HepG2 (cell line): ENCODE results near the gene HPS1. TPM values are rescaled to one million over a fixed set of nuclear protein-coding genes. Genes with fewer than 3 reads are reported as not detected.
A peak's percentile ranks its signal among the peaks of the same experiment; 100 is the strongest.

Experiments used
- ATAC-seq: fragments of 200-7000 bp; cut with Tn5 transposase; 3 replicates; pipeline ENCODE4 v1.9.1; 2020; ENCODE audit warnings: mild to moderate bottlenecking, moderate library complexity
- BruUV-seq: library from RNA; stranded (reverse); fragments of 400-500 nt; replicated peaks from 2 replicates; lab custom pipeline; 2021; lab: Mats Ljungman, UMichigan
- CTCF ChIA-PET: fragments of 300-600 bp; formaldehyde crosslinking; extraction: SDS; loops from one replicate; lab custom pipeline; 2021; ENCODE audit warnings: low total read pairs, inconsistent platforms, low intra/inter-chr PET ratio; lab: Yijun Ruan, JAX
- POLR2A ChIA-PET: fragments of 350-600 bp; sonication (Branson Sonifier 250); formaldehyde crosslinking; loops from one replicate; lab custom pipeline; 2020; ENCODE audit warnings: antibody characterized with exemption, inconsistent platforms; lab: Yijun Ruan, JAX
- DNase-seq: peaks from one replicate; pipeline ENCODE4 v3.0.0-alpha.2; 2015; ENCODE audit warnings: low spot score
- FAIRE-seq: peaks from 3 replicates; lab custom pipeline; 2011; peaks lifted over from hg19 to GRCh38; lab: Jason Lieb, UNC
- H2AFZ ChIP-seq: one replicate; pipeline ENCODE4 v1.6.1; 2011; ENCODE audit warnings: low read length, inconsistent platforms
- H3K27ac ChIP-seq: fragments of 300-600 bp; 3 replicates; pipeline ENCODE4 v1.8.0; 2011; ENCODE audit warnings: mixed run types, mild to moderate bottlenecking, mixed read lengths, low read length, inconsistent platforms; ENCODE audit not compliant: insufficient read depth; ENCODE audit errors: extremely low read length
- H3K27me3 ChIP-seq, 2 experiments: fragments of 200-600 bp in 1 of 2; 2 replicates in 1 of 2; 3 replicates in 1 of 2; pipeline versions ENCODE4 v1.6.0 to v1.8.0; 2011; ENCODE audit warnings: low read length in 2 of 2, mild to moderate bottlenecking in 2 of 2, moderate library complexity in 2 of 2, inconsistent platforms in 1 of 2; ENCODE audit not compliant: insufficient read depth in 2 of 2, control insufficient read depth in 1 of 2
- H3K36me3 ChIP-seq, 2 experiments: fragments of 200-600 bp in 1 of 2; replicated peaks in 1 of 2; 2 replicates in 1 of 2; 3 replicates in 1 of 2; pipeline versions ENCODE4 v1.5.1 to v1.8.0; 2011; ENCODE audit warnings: low read length in 2 of 2, inconsistent platforms in 1 of 2; ENCODE audit not compliant: insufficient read depth in 2 of 2, control insufficient read depth in 1 of 2
- H3K4me1 ChIP-seq: 2 replicates; pipeline ENCODE4 v1.5.1; 2012; ENCODE audit warnings: low read length, inconsistent platforms; ENCODE audit not compliant: insufficient read depth
- H3K4me2 ChIP-seq: 2 replicates; pipeline ENCODE4 v1.6.0; 2011; ENCODE audit warnings: low read depth, low read length, inconsistent platforms
- H3K4me3 ChIP-seq, 3 experiments: fragments of 200-600 bp in 1 of 3; sonication (generic), shearing (Covaris generic) in 1 of 3; replicated peaks in 1 of 3; 2 replicates each; pipeline ENCODE4 v1.5.1; 2011 to 2016; ENCODE audit warnings: low read length in 3 of 3, inconsistent platforms in 2 of 3, low read depth in 2 of 3, mild to moderate bottlenecking in 2 of 3, control low read depth in 1 of 3, mixed read lengths in 1 of 3; ENCODE audit not compliant: insufficient read depth in 1 of 3
- H3K79me2 ChIP-seq: one replicate; pipeline ENCODE4 v1.6.1; 2011; ENCODE audit warnings: low read length, inconsistent platforms; ENCODE audit not compliant: insufficient read depth
- H3K9ac ChIP-seq: 2 replicates; pipeline ENCODE4 v1.6.0; 2011; ENCODE audit warnings: mild to moderate bottlenecking, low read depth, low read length, inconsistent platforms; ENCODE audit not compliant: insufficient read depth
- H3K9me3 ChIP-seq: 2 replicates; pipeline ENCODE4 v1.5.1; 2012; ENCODE audit warnings: mild to moderate bottlenecking, low read length
- H4K20me1 ChIP-seq: 2 replicates; pipeline ENCODE4 v1.6.0; 2011; ENCODE audit warnings: inconsistent platforms, mild to moderate bottlenecking, low read length, moderate library complexity; ENCODE audit not compliant: insufficient read depth
- AGO2 ChIP-seq: fragments of 200-400 bp; formaldehyde crosslinking; optimal IDR thresholded peaks from 2 replicates; pipeline ENCODE3; 2017; ENCODE audit warnings: mild to moderate bottlenecking, low read depth, low read length, moderate library complexity
- EED ChIP-seq: sonication (generic); formaldehyde crosslinking; IDR thresholded peaks from 2 replicates; pipeline ENCODE4 v1.5.0; 2020; ENCODE audit warnings: mild to moderate bottlenecking, missing genetic modification reagents
- ISL2 ChIP-seq: sonication (generic); formaldehyde crosslinking; IDR thresholded peaks from 2 replicates; pipeline ENCODE4 v1.5.0; 2020; ENCODE audit warnings: missing genetic modification reagents
- MXD4 ChIP-seq: IDR thresholded peaks from 2 replicates; pipeline ENCODE4 v1.6.1; 2016; ENCODE audit warnings: mild to moderate bottlenecking, missing biosample characterization, missing genetic modification reagents
- ZSCAN25 ChIP-seq: sonication (generic); formaldehyde crosslinking; IDR thresholded peaks from 2 replicates; pipeline ENCODE4 v1.8.0; 2022; ENCODE audit warnings: mild to moderate bottlenecking, missing genetic modification reagents
- WGBS: methylation state at CpG from one replicate; pipeline ENCODE4 v1.1.6; 2017; ENCODE audit warnings: low lambda C conversion rate; 5-methylcytosine and 5-hydroxymethylcytosine counted together
- in situ Hi-C: cut with HindIII; loops from 2 replicates; pipeline ENCODE4 v1.10.0; 2017; ENCODE audit warnings: low pct_unique_long_range_greater_than_20kb; ENCODE audit not compliant: extremely low pct_ligation_motif_present
- intact Hi-C: fragments of 100-400 bp; cut with micrococcal nuclease; formaldehyde crosslinking; loops from one replicate; pipeline ENCODE4 v1.10.0; 2022; ENCODE audit not compliant: unreplicated experiment
- polyA plus RNA-seq, 8 experiments: library from polyadenylated mRNA; depleted of rRNA in 3 of 8; stranded (reverse) in 7 of 8; unstranded in 1 of 8; fragments of >200 nt; fragmentation: Illumina TruSeq in 4 of 8; extraction: Trizol in 4 of 8; gene quantifications; 2 replicates each; pipeline versions ENCODE4 v1.2.1 to v1.2.3, GENCODE V29; 2011 to 2016; ENCODE audit warnings: low read depth in 4 of 8, missing spikeins in 1 of 8, mixed read lengths in 1 of 8; ENCODE audit not compliant: insufficient read depth in 1 of 8
- total RNA-seq, 5 experiments: library from RNA; depleted of rRNA; stranded (reverse); fragments of >200 nt; fragmentation: Illumina TruSeq; extraction: Trizol; gene quantifications; 2 replicates each; pipeline ENCODE4 v1.2.3, GENCODE V29; 2016; ENCODE audit warnings: low read depth in 1 of 5
- TF ChIP-seq, protein P1 (sequence below): IDR thresholded peaks from 2 replicates; pipeline ENCODE4 v1.6.1; 2016; ENCODE audit warnings: low read depth, borderline replicate concordance
- TF ChIP-seq, protein P2 (sequence below): IDR thresholded peaks from 2 replicates; pipeline ENCODE4 v1.6.1; 2016; ENCODE audit warnings: mild to moderate bottlenecking, missing biosample characterization, missing genetic modification reagents
- TF ChIP-seq, protein P3 (sequence below): fragments of 450-650 bp; IDR thresholded peaks from 2 replicates; pipeline ENCODE4 v1.6.1; 2016

HPS1 gene
- total and polyA plus RNA-seq, 2 of the 13 experiments (the other 11 are each of a cell fraction or from before 2014, with no cell fraction given) = 24.6 to 25.8 TPM

DNA sequence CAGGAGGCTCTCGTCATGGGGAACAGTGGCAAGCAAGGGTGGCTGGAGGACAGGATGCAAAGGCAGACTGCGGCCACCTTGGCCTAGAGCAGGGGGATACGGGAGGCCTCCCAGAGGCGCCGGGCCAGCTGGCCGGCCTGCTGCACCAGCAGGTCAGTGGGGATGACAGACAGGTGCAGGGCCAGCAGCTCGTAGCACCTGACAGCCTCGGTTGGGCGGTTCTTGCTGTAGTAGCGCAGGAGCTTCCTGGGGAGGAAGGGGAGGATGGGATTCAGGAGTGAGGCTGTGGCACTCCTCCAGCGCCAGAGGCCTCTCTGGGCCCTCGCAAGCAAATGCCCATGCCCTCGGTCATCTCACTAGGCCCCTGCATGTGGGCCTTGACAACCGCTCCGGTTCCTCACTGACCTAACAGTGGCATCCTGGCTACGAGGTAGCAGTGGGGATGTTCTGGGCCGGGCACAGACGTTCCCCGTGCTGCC is 29.2 kb downstream of the HPS1 start:
- Histone ChIP-seq H3K36me3 (peaks cover 3 to 8% of the 10 kb centered on the region in 2 experiments; a peak in 3 of 5 replicates), H2AFZ (no peak overlapping the region), H3K9me3 (no peaks in the 10 kb centered on the region), H3K4me3 (no peak overlapping the region), H3K27me3 (no peaks in the 10 kb centered on the region), H3K79me2 (no peaks in the 10 kb centered on the region), H3K27ac (no peak overlapping the region), H3K9ac (no peak overlapping the region), H4K20me1 (no peaks in the 10 kb centered on the region), H3K4me1 (peaks cover 18% of the 10 kb centered on the region), H3K4me2 (no peak overlapping the region)
- POLR2A ChIA-PET = no interaction called here
- DNase-seq = no peak
- in situ Hi-C loops = no loop called here
- CTCF ChIA-PET = no interaction called here
- no TSS peak for BruUV-seq
- intact Hi-C loops = no loop called here
- ATAC-seq = no peak
- 95% methylated on average over 6 of the region's 19 CpGs for WGBS
- FAIRE-seq = no peak
- TF ChIP-seq MXD4 (CRISPR knock-in tag) (no peak), AGO2 (peak; percentile 57), ZSCAN25 (CRISPR knock-in tag) (no peak), EED (no peak), ISL2 (CRISPR knock-in tag) (no peak)
- TF ChIP-seq, protein P1, sequence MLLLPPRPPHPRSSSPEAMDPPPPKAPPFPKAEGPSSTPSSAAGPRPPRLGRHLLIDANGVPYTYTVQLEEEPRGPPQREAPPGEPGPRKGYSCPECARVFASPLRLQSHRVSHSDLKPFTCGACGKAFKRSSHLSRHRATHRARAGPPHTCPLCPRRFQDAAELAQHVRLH = no peak
- TF ChIP-seq, protein P2, sequence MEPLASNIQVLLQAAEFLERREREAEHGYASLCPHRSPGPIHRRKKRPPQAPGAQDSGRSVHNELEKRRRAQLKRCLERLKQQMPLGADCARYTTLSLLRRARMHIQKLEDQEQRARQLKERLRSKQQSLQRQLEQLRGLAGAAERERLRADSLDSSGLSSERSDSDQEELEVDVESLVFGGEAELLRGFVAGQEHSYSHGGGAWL = no peak

DNA sequence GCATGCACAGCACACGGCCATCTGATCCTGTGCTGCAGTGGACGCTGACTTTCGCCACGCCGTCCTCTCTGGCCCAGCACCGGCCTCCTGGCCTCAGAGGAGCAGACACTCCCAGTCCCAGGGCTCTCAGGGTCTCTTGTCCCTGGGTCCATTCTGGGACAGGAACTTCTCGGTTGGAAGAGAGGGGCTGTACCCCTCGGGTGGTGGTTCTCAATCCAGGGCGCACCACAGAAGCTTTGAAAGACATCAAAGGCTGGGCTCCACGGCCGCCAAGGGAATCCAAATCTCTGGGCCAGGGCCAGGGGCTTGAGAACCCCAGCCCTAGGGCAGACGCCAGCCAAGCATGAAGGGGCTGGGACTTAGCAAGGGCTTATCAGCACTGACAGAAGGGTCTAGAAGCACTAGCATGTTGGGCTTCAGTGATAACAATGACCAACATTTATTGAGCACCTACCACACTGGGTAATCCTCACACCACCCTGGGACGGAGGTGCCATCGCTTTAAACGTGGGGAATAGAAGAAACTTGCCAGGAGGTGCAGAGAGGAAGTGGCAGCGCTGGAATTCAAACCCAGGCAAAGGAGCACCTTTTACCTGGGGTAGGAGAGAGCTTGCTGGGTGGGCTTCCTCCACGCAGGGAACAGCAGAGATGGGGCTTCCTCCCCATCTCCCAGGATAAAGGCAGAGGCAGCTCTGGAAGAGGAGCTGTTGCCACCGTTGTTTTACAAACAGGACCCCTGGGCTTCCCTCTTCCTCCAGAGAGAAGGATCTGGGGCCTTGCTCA is 29.9 kb downstream of the HPS1 start:
- Histone ChIP-seq H3K27ac (no peak overlapping the region), H2AFZ (no peak overlapping the region), H4K20me1 (no peaks in the 10 kb centered on the region), H3K4me2 (no peak overlapping the region), H3K9ac (no peak overlapping the region), H3K79me2 (no peaks in the 10 kb centered on the region), H3K4me3 (no peak overlapping the region), H3K4me1 (peaks cover 18% of the 10 kb centered on the region), H3K9me3 (no peaks in the 10 kb centered on the region), H3K36me3 (peaks cover 3 to 8% of the 10 kb centered on the region in 2 experiments; a peak in 3 of 5 replicates), H3K27me3 (no peaks in the 10 kb centered on the region)
- no peak for DNase-seq
- FAIRE-seq = no peak
- 98% methylated on average over 16 of the region's 18 CpGs for WGBS
- ATAC-seq = no peak
- ChIA-PET CTCF (no interaction called here), POLR2A (no interaction called here)
- in situ Hi-C loops = no loop called here
- TF ChIP-seq, protein P3, sequence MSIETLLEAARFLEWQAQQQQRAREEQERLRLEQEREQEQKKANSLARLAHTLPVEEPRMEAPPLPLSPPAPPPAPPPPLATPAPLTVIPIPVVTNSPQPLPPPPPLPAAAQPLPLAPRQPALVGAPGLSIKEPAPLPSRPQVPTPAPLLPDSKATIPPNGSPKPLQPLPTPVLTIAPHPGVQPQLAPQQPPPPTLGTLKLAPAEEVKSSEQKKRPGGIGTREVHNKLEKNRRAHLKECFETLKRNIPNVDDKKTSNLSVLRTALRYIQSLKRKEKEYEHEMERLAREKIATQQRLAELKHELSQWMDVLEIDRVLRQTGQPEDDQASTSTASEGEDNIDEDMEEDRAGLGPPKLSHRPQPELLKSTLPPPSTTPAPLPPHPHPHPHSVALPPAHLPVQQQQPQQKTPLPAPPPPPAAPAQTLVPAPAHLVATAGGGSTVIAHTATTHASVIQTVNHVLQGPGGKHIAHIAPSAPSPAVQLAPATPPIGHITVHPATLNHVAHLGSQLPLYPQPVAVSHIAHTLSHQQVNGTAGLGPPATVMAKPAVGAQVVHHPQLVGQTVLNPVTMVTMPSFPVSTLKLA = no peak
- intact Hi-C loops = no loop called here
- BruUV-seq = no TSS peak
